Measurements from ENCODE around the gene POLRMT.

The POLRMT gene

GRCh38 chr19:615619-616018 is 17.7 kb downstream of the POLRMT start:
- TF ChIP-seq CTCF (IDR thresholded peaks at IDR 0.05) (no peak), ZFX (IDR thresholded peaks at IDR 0.05; ENCODE audit: borderline replicate concordance) (no peak)

GRCh38 chr19:613732-614567 is 19.4 kb downstream of the POLRMT start:
- H3K27ac ChIP-seq = no peak overlapping the region
- no peak for TF ChIP-seq ZFX (IDR thresholded peaks at IDR 0.05; ENCODE audit: borderline replicate concordance)
- no peak for TF ChIP-seq CTCF (IDR thresholded peaks at IDR 0.05)

More at GRCh38 chr19:615619-616018, 17.7 kb downstream of the POLRMT start:
- no peak overlapping the region for H3K27ac ChIP-seq

- no peak for TF ChIP-seq ZFX (IDR thresholded peaks at IDR 0.05; ENCODE audit: borderline replicate concordance)
- no peak for TF ChIP-seq CTCF (IDR thresholded peaks at IDR 0.05)
- H3K27ac ChIP-seq = no peak overlapping the region
Measured at GRCh38 chr19:612941-613340, 20.4 kb downstream of the POLRMT start.

- H3K27ac ChIP-seq = no peak overlapping the region
- no peak for TF ChIP-seq ZFX (IDR thresholded peaks at IDR 0.05; ENCODE audit: borderline replicate concordance)
Measured at GRCh38 chr19:611481-611868, 21.9 kb downstream of the POLRMT start.

- no peak overlapping the region for H3K27ac ChIP-seq
- TF ChIP-seq ZFX (IDR thresholded peaks at IDR 0.05; ENCODE audit: borderline replicate concordance) (no peak), CTCF (IDR thresholded peaks at IDR 0.05) (no peak)
Measured at GRCh38 chr19:610801-611480, 22.4 kb downstream of the POLRMT start.

- TF ChIP-seq CTCF (IDR thresholded peaks at IDR 0.05) = no peak
- no peak for TF ChIP-seq ZFX (IDR thresholded peaks at IDR 0.05; ENCODE audit: borderline replicate concordance)
- no peak overlapping the region for H3K27ac ChIP-seq
Measured at GRCh38 chr19:610071-610800, 23.1 kb downstream of the POLRMT start.

GRCh38 chr19:609004-609346 is 24.4 kb downstream of the POLRMT start:
- no peak for TF ChIP-seq CTCF (IDR thresholded peaks at IDR 0.05)
- H3K27ac ChIP-seq = no peak overlapping the region
